Activated CD8-positive, alpha-beta memory T cell treated with anti-CD3 and anti-CD28 coated beads, Interleukin-2, amount 50 U/mL, for 24 hours (primary cell): ENCODE results near the gene OR2T1.
"Not testable (repeated sequence)": the region's sequence is repeated elsewhere in the genome, so short reads cannot be mapped to it uniquely, and the experiment has no call there.

ENCODE experiments used
- DNase-seq: peaks from one replicate; pipeline ENCODE4 v3.0.0-alpha.2; 2020; ENCODE audit errors: extremely low read depth

OR2T1 gene

GRCh38 chr1:248434913-248435312, 32.1 kb downstream of the OR2T1 start:
- not testable (repeated sequence) for DNase-seq

GRCh38 chr1:248436303-248436702, 33.5 kb downstream of the OR2T1 start:
- DNase-seq, result not testable (repeated sequence)

GRCh38 chr1:248438668-248439067, 35.8 kb downstream of the OR2T1 start:
- not testable (repeated sequence) for DNase-seq

- not testable (repeated sequence) for DNase-seq
Observed at GRCh38 chr1:248439283-248439682, 36.4 kb downstream of the OR2T1 start.

DNA sequence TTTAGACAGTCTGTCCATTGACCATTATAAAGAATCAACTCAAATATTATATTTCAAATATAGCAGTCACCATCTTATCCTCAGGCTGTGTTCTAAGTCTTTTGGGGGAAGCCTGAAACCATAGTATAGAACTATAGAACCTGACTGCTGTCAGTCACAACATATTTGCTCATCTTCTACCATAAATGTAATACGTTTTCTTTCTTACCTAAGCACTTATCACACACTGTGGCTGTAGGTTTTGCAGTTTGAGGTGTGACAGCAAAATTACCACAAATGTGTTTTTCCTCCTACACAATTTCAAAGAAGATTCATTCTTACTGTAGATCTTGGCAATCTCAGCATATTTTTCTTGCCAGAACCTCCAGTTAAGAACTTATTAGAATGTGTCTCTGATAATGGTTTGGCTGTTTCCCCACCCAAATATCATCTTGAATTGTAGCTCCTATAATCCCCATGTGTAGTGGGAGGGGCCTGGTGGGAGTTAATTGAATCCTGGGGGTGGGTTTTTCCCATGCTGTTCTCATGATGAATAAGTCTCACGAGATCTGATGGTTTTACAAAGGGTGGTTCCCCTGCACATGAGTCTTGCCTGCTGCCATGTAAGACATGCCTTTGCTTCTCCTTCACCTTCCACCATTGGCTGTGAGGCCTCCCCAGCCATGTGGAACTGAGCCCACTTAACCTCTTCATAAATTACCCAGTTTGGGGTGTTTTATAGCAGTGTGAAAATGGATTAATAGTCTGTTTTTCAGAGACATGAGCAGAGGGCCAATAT, 39.8 kb downstream of the OR2T1 start:
- DNase-seq, result not testable (repeated sequence)

DNA sequence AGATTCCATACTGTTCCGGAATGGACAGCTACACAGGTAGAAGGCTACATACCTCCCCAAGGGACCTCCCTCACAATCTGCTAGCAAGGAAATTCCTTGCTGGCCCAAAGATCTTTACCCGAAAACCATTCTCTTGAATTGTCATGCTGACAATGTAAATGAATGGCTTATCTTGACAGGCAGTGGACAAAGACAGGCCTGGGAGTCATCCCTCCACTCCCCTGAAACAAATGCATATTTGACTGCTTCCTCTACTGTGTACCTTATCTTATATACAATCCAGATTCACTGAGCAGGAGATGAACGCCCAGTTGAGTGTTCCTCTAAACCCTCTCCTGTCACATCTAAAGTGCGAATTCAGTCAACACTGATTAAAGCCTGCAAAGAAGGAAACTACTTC, 41.8 kb downstream of the OR2T1 start:
- DNase-seq, result not testable (repeated sequence)

GRCh38 chr1:248445399-248445798, 42.6 kb downstream of the OR2T1 start, which contains the start of gene OR2T2:
Gene OR2T2, plus strand, starts transcription at chr1:248445637. Its CDS starts 7,161 bp downstream, at chr1:248452798.
- DNase-seq, result not testable (repeated sequence)

GRCh38 chr1:248448409-248449074, 45.7 kb downstream of the OR2T1 start:
- DNase-seq, result not testable (repeated sequence)

- DNase-seq, result not testable (repeated sequence)
Observed at GRCh38 chr1:248449821-248450465, 47.1 kb downstream of the OR2T1 start.

DNA sequence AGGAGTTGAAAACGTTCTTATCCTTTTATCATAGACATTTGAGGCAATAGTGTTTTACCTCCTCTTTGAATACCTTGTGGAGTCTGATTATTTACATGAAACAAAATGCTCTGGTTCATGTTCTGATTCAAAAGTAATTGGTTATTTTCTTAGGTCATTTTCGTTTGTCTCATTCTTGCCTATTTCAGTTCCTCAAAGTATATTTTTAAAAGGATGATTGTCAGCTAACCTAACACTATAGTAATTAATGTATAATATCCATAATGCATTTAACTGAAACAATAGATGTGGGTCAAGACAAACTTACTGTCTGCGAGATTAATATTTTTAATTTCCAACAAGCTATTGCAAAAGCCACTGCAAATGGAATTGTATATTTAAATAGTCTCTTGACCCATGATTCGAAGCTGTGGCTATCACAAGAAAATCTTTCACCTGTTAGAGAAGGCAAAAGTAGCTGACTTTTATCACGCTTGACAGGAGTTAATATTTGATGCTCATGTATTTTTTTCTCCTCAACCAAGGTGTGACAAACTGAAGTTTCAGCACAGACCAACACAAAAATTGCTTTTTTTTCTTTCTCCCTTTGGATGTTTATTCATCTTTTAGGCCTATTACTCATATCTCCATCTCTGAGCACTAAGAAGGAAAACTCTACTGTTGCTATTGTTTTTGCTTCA, 47.8 kb downstream of the OR2T1 start:
- not testable (repeated sequence) for DNase-seq

- not testable (repeated sequence) for DNase-seq
Observed at GRCh38 chr1:248453619-248454018, 50.8 kb downstream of the OR2T1 start.

- not testable (repeated sequence) for DNase-seq
Observed at GRCh38 chr1:248455045-248455444, 52.2 kb downstream of the OR2T1 start.

GRCh38 chr1:248456635-248457034, 53.8 kb downstream of the OR2T1 start:
- not testable (repeated sequence) for DNase-seq
